HG03139 (cell line): ENCODE data around the gene IQGAP2.
"Not testable (repeated sequence)": the region's sequence is repeated elsewhere in the genome, so short reads cannot be mapped to it uniquely, and the experiment has no call there.

Experiments
- ATAC-seq: cut with Tn5 transposase; IDR thresholded peaks from one replicate; pipeline ENCODE4 v1.9.1; 2021; ENCODE audit not compliant: unreplicated experiment

The IQGAP2 gene

GRCh38 chr5:76733049-76733417 is 329.9 kb downstream of the IQGAP2 start:
- no peak for ATAC-seq

- no peak for ATAC-seq
Observed at GRCh38 chr5:76735762-76736545, 332.9 kb downstream of the IQGAP2 start.

- no peak for ATAC-seq
Observed at GRCh38 chr5:76736679-76737556, 333.8 kb downstream of the IQGAP2 start.

GRCh38 chr5:76737846-76738245 is 334.8 kb downstream of the IQGAP2 start:
- ATAC-seq: no peak

- not testable (repeated sequence) for ATAC-seq
Observed at GRCh38 chr5:76741506-76741905, 338.4 kb downstream of the IQGAP2 start.

GRCh38 chr5:76742583-76742982 is 339.5 kb downstream of the IQGAP2 start:
- no peak for ATAC-seq

- ATAC-seq: no peak
Observed at GRCh38 chr5:76744632-76745031, 341.5 kb downstream of the IQGAP2 start.

GRCh38 chr5:76745670-76746069 is 342.6 kb downstream of the IQGAP2 start:
- no peak for ATAC-seq

GRCh38 chr5:76746677-76747076 is 343.6 kb downstream of the IQGAP2 start:
- no peak for ATAC-seq

- no peak for ATAC-seq
Observed at GRCh38 chr5:76747706-76748105, 344.6 kb downstream of the IQGAP2 start.

GRCh38 chr5:76751291-76751690 is 348.2 kb downstream of the IQGAP2 start:
- ATAC-seq: no peak

GRCh38 chr5:76754668-76755078 is 351.6 kb downstream of the IQGAP2 start:
- ATAC-seq: no peak

- ATAC-seq: no peak
Observed at GRCh38 chr5:76755779-76756637, 352.9 kb downstream of the IQGAP2 start.

- ATAC-seq: no peak
Observed at GRCh38 chr5:76757049-76757448, 354.0 kb downstream of the IQGAP2 start.
